Breast epithelium (tissue), 3 donors: ENCODE results near the gene AFG1L.

Experiments used
- CTCF ChIP-seq, 3 donors: fragments of 450-650 bp; IDR thresholded peaks; one replicate each; pipeline ENCODE4 v1.5.1; 2016 to 2017; ENCODE audit warnings: antibody characterized with exemption in 3 of 3, mild to moderate bottlenecking in 3 of 3, moderate library complexity in 3 of 3
- POLR2A ChIP-seq: fragments of 450-650 bp; IDR thresholded peaks from one replicate; pipeline ENCODE4 v1.6.1; 2016; ENCODE audit warnings: antibody characterized with exemption, mild to moderate bottlenecking, moderate library complexity
- POLR2AphosphoS5 ChIP-seq, 3 donors: sonication (generic); formaldehyde crosslinking; IDR thresholded peaks; one replicate each; pipeline ENCODE4 v1.6.1; 2017; ENCODE audit warnings: antibody characterized with exemption in 3 of 3

GRCh38 chr6:108251252-108251651 lies 43.6 kb upstream of the AFG1L start:
- no peak for TF ChIP-seq CTCF (IDR thresholded peaks at IDR 0.05)
- no peak for TF ChIP-seq POLR2A
- TF ChIP-seq POLR2AphosphoS5 (IDR thresholded peaks at IDR 0.05), result no peak
